GM23248 (cell line): ENCODE data around the gene PTPRN2. TPM values are rescaled to one million over a fixed set of nuclear protein-coding genes. Genes with fewer than 3 reads are reported as not detected.

Experiments
- DNase-seq: peaks from one replicate; pipeline ENCODE4 v3.0.0-alpha.2; 2015
- H2AFZ ChIP-seq: fragments of 200-600 bp; sonication (generic); 2 replicates; pipeline ENCODE4 v1.6.1; 2016; ENCODE audit warnings: antibody characterized with exemption
- H3F3A ChIP-seq: fragments of 200-600 bp; sonication (generic); 2 replicates; pipeline ENCODE4 v1.6.1; 2016; ENCODE audit warnings: mild to moderate bottlenecking, antibody characterized with exemption, mixed run types; ENCODE audit not compliant: insufficient read depth
- H3K27ac ChIP-seq: fragments of 200-600 bp; sonication (generic); 2 replicates; pipeline ENCODE4 v1.5.1; 2016; ENCODE audit warnings: mild to moderate bottlenecking
- H3K27me3 ChIP-seq: fragments of 200-600 bp; sonication (generic); replicated peaks from 2 replicates; pipeline ENCODE4 v1.6.1; 2016; ENCODE audit warnings: mild to moderate bottlenecking; ENCODE audit not compliant: insufficient read depth
- H3K36me3 ChIP-seq: fragments of 200-600 bp; sonication (generic); 2 replicates; pipeline ENCODE4 v1.6.1; 2016; ENCODE audit warnings: low read depth, mild to moderate bottlenecking
- H3K4me1 ChIP-seq: fragments of 200-600 bp; sonication (generic); 2 replicates; pipeline ENCODE4 v1.6.1; 2016; ENCODE audit warnings: mild to moderate bottlenecking; ENCODE audit not compliant: insufficient read depth
- H3K4me2 ChIP-seq: fragments of 200-600 bp; sonication (generic); one replicate; pipeline ENCODE4 v1.6.1; 2016; ENCODE audit warnings: mild to moderate bottlenecking; ENCODE audit not compliant: unreplicated experiment
- H3K4me3 ChIP-seq: fragments of 200-600 bp; sonication (generic); 2 replicates; pipeline ENCODE4 v1.5.1; 2016; ENCODE audit warnings: mild to moderate bottlenecking
- H3K79me2 ChIP-seq: fragments of 200-600 bp; sonication (generic); 2 replicates; pipeline ENCODE4 v1.6.1; 2016; ENCODE audit warnings: mild to moderate bottlenecking; ENCODE audit not compliant: insufficient read depth
- H3K9ac ChIP-seq: fragments of 200-600 bp; sonication (generic); 2 replicates; pipeline ENCODE4 v1.6.1; 2016; ENCODE audit warnings: mild to moderate bottlenecking
- H3K9me2 ChIP-seq: fragments of 200-600 bp; sonication (generic); 2 replicates; pipeline ENCODE4 v1.6.1; 2016; ENCODE audit warnings: mixed run types, mild to moderate bottlenecking, moderate library complexity; ENCODE audit not compliant: insufficient read depth
- H3K9me3 ChIP-seq: fragments of 200-600 bp; sonication (generic); one replicate; pipeline ENCODE4 v1.6.1; 2017; ENCODE audit warnings: low read depth
- H4K20me1 ChIP-seq: fragments of 200-600 bp; sonication (generic); 2 replicates; pipeline ENCODE4 v1.6.0; 2016; ENCODE audit not compliant: insufficient read depth
- EZH2 ChIP-seq: fragments of 200-600 bp; sonication (generic); IDR thresholded peaks from 2 replicates; pipeline ENCODE4 v1.6.1; 2018; ENCODE audit warnings: antibody characterized with exemption, mild to moderate bottlenecking; ENCODE audit not compliant: insufficient read depth, poor library complexity, severe bottlenecking
- EZH2phosphoT487 ChIP-seq: fragments of 200-600 bp; sonication (generic); IDR thresholded peaks from 2 replicates; pipeline ENCODE4 v1.6.1; 2018; ENCODE audit warnings: antibody characterized with exemption, moderate library complexity, mild to moderate bottlenecking, low read depth; ENCODE audit not compliant: insufficient read depth
- WGBS, 2 experiments: methylation state at CpG; one replicate each; pipeline ENCODE4 v1.1.6; 2015 to 2017; ENCODE audit warnings: low lambda C conversion rate in 2 of 2, low coverage in 1 of 2; ENCODE audit errors: missing lambda C conversion rate in 2 of 2; 5-methylcytosine and 5-hydroxymethylcytosine counted together
- in situ Hi-C: fragments of 300-500 bp; cut with MboI; formaldehyde crosslinking; loops from 2 replicates; pipeline ENCODE4 v1.15.0; 2020
- polyA plus RNA-seq: library from polyadenylated mRNA; unstranded; fragments of >200 nt; fragmentation: Nextera tagmentation; extraction: Ambion mirVana; gene quantifications from 2 replicates; pipeline ENCODE4 v1.2.1, GENCODE V29; 2016
- total RNA-seq: library from RNA; depleted of rRNA; stranded (reverse); fragments of >200 nt; shearing (Covaris generic); gene quantifications from 2 replicates; pipeline ENCODE4 v1.2.3, GENCODE V29; 2014

PTPRN2 gene
- total and polyA plus RNA-seq, 2 experiments from 2014 or later = 0.13 TPM; not detected in 1

DNA sequence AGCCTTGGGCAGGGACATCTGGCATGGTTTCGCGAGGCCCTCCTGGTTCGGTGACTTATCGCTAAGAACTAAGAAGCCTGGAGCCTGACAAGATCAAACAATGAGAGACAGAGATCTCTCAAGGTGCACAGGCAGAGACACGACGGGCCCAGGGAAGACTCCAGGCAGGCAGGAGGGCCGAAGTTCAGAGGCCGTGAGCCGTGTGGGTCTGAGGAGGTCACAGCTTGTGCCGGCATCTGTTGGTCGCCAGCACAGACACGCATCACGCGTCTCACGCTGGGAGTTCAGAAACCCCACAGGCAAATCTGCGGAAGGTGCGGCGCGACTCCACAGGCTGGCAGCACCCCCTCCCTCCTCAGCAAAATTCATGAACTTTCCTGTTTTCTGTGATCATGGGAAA, 936.8 kb downstream of the PTPRN2 start:
- TF ChIP-seq EZH2phosphoT487 = no peak
- TF ChIP-seq EZH2 = no peak
- no peak overlapping the region for H2AFZ ChIP-seq
- no peaks in the 10 kb centered on the region for H3K9me2 ChIP-seq
- H3K4me1 ChIP-seq = no peaks in the 10 kb centered on the region
- no peaks in the 10 kb centered on the region for H3F3A ChIP-seq
- no peak overlapping the region for H3K4me2 ChIP-seq
- DNase-seq = no peak
- H3K4me3 ChIP-seq = no peak overlapping the region
- no peak overlapping the region for H3K27ac ChIP-seq
- H4K20me1 ChIP-seq = no peaks in the 10 kb centered on the region
- in situ Hi-C loops = no loop called here
- 69 to 71% methylated on average over 19 of the region's 19 CpGs for WGBS, 2 experiments
- H3K9me3 ChIP-seq = no peaks in the 10 kb centered on the region
- H3K27me3 ChIP-seq = no peaks in the 10 kb centered on the region
- H3K79me2 ChIP-seq = no peaks in the 10 kb centered on the region
- H3K36me3 ChIP-seq = no peaks in the 10 kb centered on the region
- H3K9ac ChIP-seq = no peak overlapping the region

DNA sequence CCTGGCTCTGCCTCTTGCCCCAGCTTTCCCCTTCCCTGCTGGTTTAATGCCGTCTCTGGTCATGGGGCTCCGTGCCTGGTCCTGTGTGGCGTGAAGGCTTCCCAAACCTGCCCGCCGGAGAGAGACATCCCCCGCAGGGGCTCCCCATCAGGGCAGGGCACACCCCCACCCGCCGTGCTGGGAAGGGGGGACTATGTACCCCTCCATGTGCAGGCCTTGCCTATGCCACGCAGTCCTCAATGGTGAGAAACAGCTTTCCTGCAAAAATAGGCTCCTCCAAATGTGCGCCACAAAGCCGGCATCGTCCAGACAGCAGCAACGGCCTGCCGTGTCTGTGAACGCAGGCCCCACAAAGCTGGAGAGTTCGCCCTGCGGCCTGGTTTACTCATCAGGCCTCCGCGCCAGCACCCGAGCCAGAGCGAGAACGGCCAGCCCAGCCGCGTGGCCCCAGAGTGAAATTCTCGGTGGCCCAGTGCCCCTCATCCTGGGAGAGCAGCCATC, 937.4 kb downstream of the PTPRN2 start:
- 61 to 64% methylated on average over 24 to 25 of the region's 25 CpGs for WGBS, 2 experiments
- TF ChIP-seq EZH2 (no peak), EZH2phosphoT487 (no peak)
- in situ Hi-C loops = no loop called here

DNA sequence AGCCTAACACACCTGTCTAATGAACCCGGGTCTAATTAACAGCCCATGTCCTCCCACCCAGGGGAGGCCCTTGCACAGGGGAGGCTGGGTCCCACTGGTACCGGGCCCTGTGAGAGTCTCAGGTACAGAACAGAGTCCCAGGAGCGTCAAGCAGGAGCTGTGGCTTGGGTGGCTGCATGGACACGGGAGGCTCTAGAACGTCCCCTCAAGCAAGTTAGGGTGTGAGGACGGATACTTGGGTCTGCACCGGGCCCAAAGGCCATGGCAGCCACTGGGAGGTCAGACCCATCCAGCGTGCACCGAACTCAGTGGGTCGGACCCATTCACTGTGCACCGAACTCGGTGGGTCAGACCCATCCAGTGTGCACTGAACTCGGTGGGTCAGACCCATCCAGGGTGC, 941.1 kb downstream of the PTPRN2 start:
- H3K79me2 ChIP-seq = no peaks in the 10 kb centered on the region
- H3K4me1 ChIP-seq = no peaks in the 10 kb centered on the region
- no peak overlapping the region for H3K27ac ChIP-seq
- WGBS, 2 experiments = 52 to 58% methylated on average over 13 of the region's 13 CpGs
- in situ Hi-C loops = no loop called here
- H3K9me2 ChIP-seq = no peaks in the 10 kb centered on the region
- no peaks in the 10 kb centered on the region for H4K20me1 ChIP-seq
- no peaks in the 10 kb centered on the region for H3K36me3 ChIP-seq
- H3K27me3 ChIP-seq = no peaks in the 10 kb centered on the region
- H3K4me2 ChIP-seq = no peak overlapping the region
- no peaks in the 10 kb centered on the region for H3K9me3 ChIP-seq
- DNase-seq = no peak
- no peaks in the 10 kb centered on the region for H3F3A ChIP-seq
- no peak overlapping the region for H3K9ac ChIP-seq
- no peak overlapping the region for H3K4me3 ChIP-seq
- TF ChIP-seq EZH2phosphoT487 = no peak
- no peak overlapping the region for H2AFZ ChIP-seq

More for the DNA sequence above, 937.4 kb downstream of the PTPRN2 start:
- no peak for DNase-seq
- H4K20me1 ChIP-seq = no peaks in the 10 kb centered on the region
- no peak overlapping the region for H3K9ac ChIP-seq
- no peaks in the 10 kb centered on the region for H3K79me2 ChIP-seq
- no peaks in the 10 kb centered on the region for H3F3A ChIP-seq
- no peaks in the 10 kb centered on the region for H3K27me3 ChIP-seq
- no peaks in the 10 kb centered on the region for H3K9me2 ChIP-seq
- H3K9me3 ChIP-seq = no peaks in the 10 kb centered on the region
- H2AFZ ChIP-seq = no peak overlapping the region
- no peaks in the 10 kb centered on the region for H3K36me3 ChIP-seq
- H3K4me1 ChIP-seq = no peaks in the 10 kb centered on the region
- H3K27ac ChIP-seq = no peak overlapping the region
- no peak overlapping the region for H3K4me3 ChIP-seq
- no peak overlapping the region for H3K4me2 ChIP-seq

DNA sequence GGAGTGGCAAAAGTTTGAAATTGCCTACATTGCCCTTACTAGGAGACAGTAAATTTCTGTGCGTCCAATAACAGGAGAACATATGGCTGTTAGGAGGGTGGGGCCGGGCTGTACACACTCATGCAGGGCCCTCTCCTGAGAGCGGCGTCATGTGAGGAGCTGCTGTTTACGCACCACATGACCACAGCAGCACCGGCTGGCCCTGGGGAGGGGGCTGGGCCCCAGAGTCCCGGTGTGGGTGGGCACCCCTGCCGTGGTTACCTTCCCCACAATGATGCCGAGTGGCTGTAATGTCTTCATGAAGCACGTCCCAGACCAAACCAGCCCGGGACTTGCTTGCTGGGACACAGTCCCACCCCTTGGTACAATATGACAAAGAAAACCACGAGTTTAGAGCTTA, 942.1 kb downstream of the PTPRN2 start:
- Histone ChIP-seq H3K27me3 (no peaks in the 10 kb centered on the region), H3K27ac (no peak overlapping the region), H3K4me3 (no peak overlapping the region), H3K9me3 (no peaks in the 10 kb centered on the region), H3K4me2 (no peak overlapping the region), H3K9me2 (no peaks in the 10 kb centered on the region), H3K79me2 (no peaks in the 10 kb centered on the region), H3K4me1 (no peaks in the 10 kb centered on the region), H3K36me3 (no peaks in the 10 kb centered on the region), H2AFZ (no peak overlapping the region), H3F3A (no peaks in the 10 kb centered on the region), H3K9ac (no peak overlapping the region), H4K20me1 (no peaks in the 10 kb centered on the region)
- in situ Hi-C loops = no loop called here
- 32 to 33% methylated on average over 9 to 12 of the region's 12 CpGs for WGBS, 2 experiments
- no peak for DNase-seq
- no peak for TF ChIP-seq EZH2
- TF ChIP-seq EZH2phosphoT487 = no peak

DNA sequence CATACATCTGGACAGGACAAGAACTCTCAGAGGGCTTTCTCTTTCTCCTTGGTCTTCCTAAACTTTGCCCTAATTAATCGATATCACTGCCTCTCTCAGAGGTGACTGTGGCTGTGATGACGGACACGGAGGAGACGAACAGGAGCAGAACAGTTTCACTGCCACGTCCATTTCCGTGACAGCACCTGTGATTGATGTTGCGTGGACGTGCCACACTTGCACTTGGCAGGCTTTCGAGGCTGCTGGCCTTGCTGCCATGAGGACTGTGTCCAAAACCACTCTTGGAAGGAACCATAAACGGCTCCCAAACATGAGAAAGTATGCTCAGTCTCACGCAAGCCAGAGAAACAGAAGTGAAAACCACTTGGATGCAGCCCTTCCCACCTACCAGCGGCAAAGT, 942.7 kb downstream of the PTPRN2 start:
- Histone ChIP-seq H3K27ac (no peak overlapping the region), H3K9me3 (no peaks in the 10 kb centered on the region)
- in situ Hi-C loops = no loop called here

More for the DNA sequence above, 942.7 kb downstream of the PTPRN2 start:
- H3K4me3 ChIP-seq = no peak overlapping the region
- no peaks in the 10 kb centered on the region for H3K36me3 ChIP-seq
- no peak overlapping the region for H3K4me2 ChIP-seq
- no peaks in the 10 kb centered on the region for H3K9me2 ChIP-seq
- TF ChIP-seq EZH2phosphoT487 (no peak), EZH2 (no peak)
- H3K4me1 ChIP-seq = no peaks in the 10 kb centered on the region
- no peaks in the 10 kb centered on the region for H3K27me3 ChIP-seq
- no peaks in the 10 kb centered on the region for H4K20me1 ChIP-seq
- WGBS, 2 experiments = 35 to 36% methylated on average over 12 of the region's 12 CpGs
- no peaks in the 10 kb centered on the region for H3K79me2 ChIP-seq
- no peaks in the 10 kb centered on the region for H3F3A ChIP-seq
- no peak for DNase-seq
- H2AFZ ChIP-seq = no peak overlapping the region
- no peak overlapping the region for H3K9ac ChIP-seq
